HG03060 (cell line): ENCODE measurements around the gene PRR11.
"Not testable (repeated sequence)": the region's sequence is repeated elsewhere in the genome, so short reads cannot be mapped to it uniquely, and the experiment has no call there.

Experiments
- ATAC-seq: cut with Tn5 transposase; IDR thresholded peaks from one replicate; pipeline ENCODE4 v1.9.1; 2021; ENCODE audit warnings: low read depth, moderate number of reproducible peaks; ENCODE audit not compliant: unreplicated experiment

PRR11 gene

GRCh38 chr17:59151006-59151405 lies 4.5 kb upstream of the PRR11 start:
- ATAC-seq = no peak

- ATAC-seq = no peak
These were observed 4.0 kb upstream of the PRR11 start for GRCh38 chr17:59151591-59151990.

DNA sequence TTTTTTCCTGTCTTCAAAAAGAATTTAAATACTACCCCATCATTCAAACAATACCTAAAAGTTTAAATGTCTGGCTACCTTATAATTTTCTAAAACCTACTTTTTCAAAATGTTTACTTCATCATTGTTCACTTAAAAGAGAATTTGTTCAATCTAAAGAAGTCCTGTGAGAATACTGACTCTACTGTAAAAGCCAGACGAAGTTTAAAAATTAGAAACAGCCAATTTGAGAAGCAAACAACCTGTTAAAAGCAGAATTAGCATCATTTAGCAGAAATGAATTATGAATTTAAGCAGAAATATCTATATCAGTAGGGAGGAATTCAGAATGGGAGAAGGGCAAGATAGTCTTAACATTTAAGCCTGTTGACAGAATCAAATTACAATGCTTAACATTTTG lies 2.6 kb upstream of the PRR11 start:
- no peak for ATAC-seq

DNA sequence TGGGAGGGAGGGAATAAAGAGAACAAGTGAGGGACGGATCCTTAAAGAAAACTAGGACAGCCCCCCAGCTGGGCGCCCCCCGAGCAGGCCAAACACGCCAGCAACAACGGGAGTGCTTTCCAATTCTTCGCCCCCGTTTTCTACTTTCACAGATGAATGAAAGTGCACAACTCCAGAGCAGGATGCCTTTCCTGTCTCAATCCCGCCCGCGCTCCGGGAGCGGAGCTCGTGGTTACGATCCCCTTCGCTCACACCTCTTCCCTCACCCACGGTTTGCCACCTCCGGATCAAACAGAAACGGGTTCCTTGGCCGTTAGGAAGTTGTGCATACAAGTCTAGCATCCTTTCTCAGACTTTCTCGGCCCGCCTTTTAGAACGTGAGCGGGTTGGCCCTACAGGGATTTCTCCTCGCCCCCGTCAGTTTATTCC lies 1.2 kb upstream of the PRR11 start:
- no peak for ATAC-seq

DNA sequence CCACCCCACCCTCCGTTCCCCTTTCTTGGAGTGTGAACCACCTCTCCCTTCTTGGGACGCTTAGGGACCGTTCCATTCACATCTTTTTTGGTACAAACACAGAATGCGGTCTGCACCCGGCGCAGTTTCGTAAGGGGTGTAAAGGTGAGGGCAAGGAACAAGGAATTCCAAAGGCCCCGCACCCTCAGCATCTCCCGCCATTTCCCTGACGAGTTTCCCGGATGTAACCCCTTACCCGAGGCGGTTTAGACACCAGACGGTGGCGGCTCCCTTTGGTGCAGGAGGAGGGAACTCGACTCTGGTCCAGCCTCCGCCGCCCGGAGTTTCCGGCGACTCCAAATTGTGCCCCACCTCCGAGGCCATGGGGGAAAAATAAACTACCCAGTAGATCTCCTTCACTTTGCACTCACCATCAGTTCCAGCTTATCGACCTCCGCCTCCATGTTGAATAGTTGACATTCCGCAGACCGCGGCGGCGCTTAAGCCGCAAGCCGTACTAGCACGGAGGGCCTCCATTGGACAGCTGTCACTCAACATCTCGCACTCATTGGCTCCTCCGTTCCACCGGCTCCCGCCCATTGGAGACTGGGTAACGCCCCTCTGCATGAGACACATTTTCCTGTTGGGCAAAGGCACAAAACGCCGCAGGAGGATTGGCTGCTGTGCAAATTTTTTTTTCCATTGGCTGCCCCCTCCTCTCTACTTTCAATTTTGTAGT lies 666 bp upstream of the PRR11 start, which contains the start of gene SKA2:
Gene SKA2 (minus strand): TSS at position 466 of the 718 bp plus-strand sequence. CDS start 23 bp downstream, at position 443.
- ATAC-seq = no peak

GRCh38 chr17:59160157-59161025 lies 4.8 kb downstream of the PRR11 start:
- ATAC-seq = no peak

GRCh38 chr17:59161477-59161876 lies 5.9 kb downstream of the PRR11 start:
- no peak for ATAC-seq

- no peak for ATAC-seq
These were observed 10.4 kb downstream of the PRR11 start for GRCh38 chr17:59165933-59166342.

GRCh38 chr17:59167571-59168001 lies 12.0 kb downstream of the PRR11 start:
- ATAC-seq = no peak

- ATAC-seq = no peak
These were observed 17.0 kb downstream of the PRR11 start for GRCh38 chr17:59172436-59173004.

GRCh38 chr17:59174671-59175070 lies 19.1 kb downstream of the PRR11 start:
- ATAC-seq = no peak

DNA sequence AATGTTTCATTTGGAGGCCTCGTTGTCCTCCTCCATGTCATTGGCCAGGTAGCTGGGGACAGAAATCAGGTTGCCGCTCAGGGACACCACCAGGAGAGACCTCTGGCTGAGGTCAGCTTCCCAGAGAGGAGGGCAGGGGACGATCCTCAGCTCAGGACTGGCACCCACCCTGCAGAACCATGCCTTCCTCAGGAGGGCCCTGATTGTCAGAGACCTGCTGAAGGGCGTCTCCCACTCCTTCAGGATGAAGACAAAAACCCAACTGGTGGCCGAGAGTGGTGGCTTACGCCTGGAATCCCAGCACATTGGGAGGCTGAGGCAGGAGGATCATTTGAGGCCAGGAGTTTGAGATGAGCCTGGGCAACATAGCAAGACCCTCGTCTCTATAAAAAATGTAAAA lies 19.5 kb downstream of the PRR11 start:
- no peak for ATAC-seq

DNA sequence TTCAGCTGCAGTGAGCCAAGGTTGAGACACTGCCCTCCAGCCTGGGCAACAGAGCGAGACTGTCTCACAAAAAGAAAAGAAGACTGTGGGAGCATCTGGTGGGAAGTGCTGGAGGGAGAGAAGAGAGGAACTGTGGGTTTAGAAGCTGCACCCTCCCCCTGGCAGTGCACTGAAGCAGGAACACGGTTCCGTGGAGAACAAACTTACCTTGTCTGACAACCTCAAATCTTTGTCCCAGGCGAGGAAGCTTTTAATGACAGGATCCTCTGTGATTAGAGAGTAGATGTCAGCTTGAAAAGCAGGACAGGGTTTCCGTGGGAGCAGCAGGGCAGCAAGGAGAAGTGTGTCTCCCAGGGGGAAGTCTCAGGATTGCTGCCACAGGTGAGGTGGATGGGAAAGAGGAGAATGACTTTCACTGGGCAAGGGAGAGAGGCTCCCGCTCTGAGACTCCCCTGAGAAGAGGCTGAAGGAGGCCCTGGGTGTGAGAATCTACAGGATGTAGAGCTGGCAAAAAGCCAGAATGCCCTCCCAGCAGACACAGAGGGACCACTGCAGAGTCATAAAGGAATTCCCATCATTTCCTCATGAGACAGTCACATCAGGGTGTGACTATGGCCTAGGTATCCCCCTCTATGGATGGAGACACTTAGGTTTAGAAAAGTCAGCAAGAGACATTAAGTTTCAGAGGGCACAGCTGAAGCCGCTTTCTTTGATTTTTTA lies 22.9 kb downstream of the PRR11 start:
- no peak for ATAC-seq

- ATAC-seq = not testable (repeated sequence)
These were observed 24.1 kb downstream of the PRR11 start for GRCh38 chr17:59179601-59180000.

- ATAC-seq = no peak
These were observed 25.1 kb downstream of the PRR11 start for GRCh38 chr17:59180626-59181025.

DNA sequence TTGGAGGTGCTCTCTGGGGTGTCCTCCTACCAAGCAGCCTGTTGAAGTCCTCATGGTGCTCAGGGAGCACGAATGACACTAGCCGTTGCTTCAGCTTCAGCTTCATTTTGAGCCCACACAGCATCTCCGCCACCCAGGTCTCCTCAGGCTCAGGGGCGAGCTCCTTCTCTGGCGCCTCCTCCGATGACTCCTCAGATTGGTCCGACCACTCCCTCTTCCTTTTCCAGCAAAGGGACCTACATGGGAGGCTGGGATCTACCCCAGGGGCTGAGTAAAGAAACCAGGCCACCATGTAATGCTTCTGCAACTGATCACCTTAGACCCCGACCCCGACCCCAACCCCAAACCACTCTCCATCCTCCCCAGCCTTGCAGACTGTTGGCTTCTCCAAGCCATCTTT lies 25.9 kb downstream of the PRR11 start:
- no peak for ATAC-seq

DNA sequence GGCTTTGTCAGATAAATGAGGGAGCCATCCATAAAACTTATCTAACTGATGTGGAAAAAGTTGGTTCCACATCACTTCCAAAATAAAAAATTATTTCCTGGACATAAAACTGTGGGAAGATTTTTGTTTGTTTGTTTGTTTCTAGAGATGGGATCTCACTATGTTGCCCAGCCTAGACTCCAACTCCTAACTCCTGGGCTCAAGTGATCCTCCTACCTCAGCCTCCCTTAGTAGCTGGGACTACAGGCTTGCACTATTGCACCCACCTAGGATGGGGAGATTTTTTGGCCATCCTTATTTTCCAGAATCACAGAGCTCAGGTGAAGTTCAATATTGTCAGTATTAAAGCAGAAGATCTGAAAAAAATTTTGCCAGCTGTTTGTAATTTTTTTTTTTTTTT lies 30.5 kb downstream of the PRR11 start:
- ATAC-seq = no peak

DNA sequence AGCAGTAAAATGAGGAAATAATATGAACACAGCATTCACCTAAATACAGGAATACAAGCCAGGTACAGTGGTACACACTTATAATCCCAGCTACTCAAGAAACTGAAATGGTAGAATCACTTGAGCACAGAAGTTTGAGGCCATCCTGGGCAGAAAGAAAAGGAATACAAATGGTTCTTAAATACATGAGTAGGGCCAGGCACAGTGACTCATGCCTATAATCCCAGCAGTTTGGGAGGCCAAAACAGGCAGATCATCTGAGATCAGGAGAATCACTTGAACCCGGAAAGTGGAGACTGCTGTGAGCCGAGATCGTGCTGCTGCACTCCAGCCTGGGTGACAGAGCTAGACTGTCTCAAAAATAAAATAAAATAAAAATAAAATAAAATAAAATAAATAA lies 31.3 kb downstream of the PRR11 start:
- ATAC-seq = no peak

DNA sequence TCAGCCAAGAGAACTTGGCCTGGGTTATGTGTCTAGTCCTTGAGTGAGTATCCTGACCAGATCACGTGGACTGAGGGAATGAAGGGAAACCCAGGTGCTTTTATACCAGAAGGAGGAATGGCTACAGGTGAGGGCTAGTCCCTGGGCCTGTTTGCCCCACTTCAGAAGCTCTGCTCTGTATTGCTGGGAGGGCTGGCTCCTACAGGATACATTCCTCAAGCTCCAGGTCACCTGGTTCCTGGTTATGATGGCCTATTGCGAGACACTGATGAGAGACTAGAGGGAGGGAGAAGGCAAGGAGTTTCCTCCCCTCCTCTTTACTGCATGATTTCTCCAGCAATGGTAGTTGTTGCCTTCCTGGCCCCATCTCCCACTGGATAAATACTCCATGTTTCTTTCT lies 35.3 kb downstream of the PRR11 start:
- ATAC-seq = no peak

GRCh38 chr17:59193336-59193862 lies 37.9 kb downstream of the PRR11 start:
- ATAC-seq = no peak
